SKM-1 (cell line): ENCODE measurements around the gene TMEM114.

ENCODE experiments used
- DNase-seq: peaks from one replicate; lab custom pipeline; 2025; ENCODE audit not compliant: unreplicated experiment; lab: John Stamatoyannopoulos, UW

TMEM114 gene

DNA sequence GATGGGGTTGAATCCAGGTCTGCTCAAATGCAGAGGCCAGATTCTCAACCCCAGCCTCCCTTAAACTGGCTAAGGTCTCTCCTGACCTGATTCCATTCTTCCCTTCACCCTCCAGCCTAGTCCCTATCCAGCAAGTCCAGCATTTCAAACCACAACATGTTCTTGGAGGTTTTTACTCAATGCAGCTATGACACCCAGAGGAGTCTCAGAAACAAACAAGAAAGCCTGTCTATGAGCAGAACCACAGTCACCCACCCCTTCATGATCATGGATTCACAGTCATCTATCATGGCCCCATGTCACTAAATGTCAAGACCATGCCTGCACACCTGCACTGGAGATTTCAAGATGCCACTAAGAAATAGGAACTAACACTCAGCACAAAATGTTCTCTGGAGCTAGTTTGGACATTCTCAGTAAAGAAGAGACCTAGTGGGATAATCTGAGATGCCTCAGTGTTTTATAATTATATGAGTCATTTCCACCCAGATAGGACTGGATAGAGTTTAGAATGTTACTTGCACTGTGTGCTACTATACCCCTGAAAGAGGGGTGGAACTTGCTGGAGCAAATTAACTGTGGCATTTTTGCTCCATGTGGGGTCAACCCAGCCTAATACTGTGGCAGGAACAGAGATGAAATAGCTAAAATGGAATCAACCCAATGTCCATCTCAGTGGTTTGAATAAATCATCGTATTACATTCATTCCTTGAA lies 21.7 kb upstream of the TMEM114 start:
- no peak for DNase-seq

DNA sequence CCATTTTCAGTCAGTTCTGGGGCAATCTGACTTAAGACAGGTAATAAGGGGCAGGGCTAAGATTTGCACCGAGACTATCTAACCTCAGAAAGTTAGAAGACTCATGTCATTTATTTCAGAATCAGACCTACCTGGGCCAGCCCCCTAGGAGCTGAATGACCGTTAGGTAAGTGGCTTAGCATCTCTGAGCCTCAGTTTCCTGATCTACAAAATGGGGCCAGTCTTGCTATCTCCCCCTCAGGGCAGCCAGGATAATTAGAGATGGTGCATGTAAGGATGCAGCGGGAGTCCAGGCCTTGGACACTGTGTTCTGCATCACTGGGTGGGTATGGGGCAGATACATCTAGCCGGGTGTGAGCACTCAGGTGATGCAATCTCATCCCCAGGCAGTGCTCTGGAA lies 20.8 kb upstream of the TMEM114 start:
- DNase-seq = no peak

DNA sequence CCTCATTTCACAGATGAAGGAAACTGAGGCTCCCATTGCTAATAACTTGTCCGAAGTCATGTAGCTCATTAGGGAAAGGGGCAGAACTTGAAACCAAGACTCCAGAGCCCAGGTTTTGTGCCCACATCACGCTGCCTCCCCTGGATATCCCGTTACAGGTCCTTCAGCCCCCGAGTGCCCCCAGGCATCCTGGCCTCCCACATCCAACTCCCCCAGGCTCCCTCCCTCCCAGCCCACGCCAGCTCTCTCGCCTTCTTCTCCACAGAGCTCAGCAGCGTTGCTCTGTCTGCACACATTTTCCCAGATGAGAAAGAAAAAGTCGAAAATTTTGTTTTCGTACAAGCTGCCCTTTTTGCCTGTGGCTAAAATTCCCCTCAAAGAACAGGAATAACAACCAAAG lies 16.9 kb upstream of the TMEM114 start:
- DNase-seq = no peak

DNA sequence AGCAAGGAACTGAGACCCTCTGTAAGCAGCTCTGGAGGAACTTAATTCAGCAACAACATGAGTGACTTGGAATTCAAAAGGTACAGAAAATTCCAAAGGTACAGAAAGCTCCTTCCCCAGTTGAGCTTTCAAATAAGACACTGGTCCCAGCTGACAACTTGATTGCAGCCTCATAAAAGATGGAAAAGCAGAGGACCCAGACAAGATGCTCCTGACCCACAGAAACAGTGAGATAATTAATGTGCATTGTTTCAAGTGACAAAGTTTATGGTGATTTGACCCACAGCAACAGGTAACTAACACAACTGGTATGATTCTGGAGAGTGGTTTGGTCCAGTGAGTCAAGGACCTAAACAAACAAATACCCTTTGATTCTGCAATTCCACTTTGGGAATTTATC lies 15.2 kb upstream of the TMEM114 start:
- no peak for DNase-seq

DNA sequence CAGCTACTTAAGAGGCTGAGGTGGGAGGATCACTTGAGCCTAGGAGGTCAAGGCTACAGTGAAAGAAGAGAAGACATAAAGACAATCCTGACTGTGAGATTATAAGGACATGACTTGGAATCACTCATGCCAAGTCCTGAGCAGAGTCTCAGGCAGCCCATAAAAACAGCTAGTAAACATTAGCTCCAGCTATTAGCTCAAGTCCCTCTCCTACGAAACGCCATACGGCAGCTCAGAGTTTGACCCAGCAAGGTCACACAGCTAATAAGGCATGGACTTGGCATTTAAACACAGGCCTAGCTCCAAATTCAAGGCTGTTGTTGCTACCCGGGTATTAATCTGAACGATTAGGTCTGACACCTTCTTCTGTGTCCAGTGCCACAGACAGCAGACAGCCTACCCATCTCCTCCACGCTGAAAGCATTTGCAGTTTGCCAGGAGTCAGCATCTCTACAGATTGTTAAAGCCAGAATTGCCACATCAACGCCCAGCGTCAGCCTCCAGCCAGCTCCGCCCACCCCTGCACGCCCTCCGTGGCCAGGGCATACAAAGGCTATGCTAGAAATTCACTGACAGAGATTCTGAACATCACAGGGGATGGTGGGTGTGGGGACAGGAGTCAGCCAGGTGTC lies 9.9 kb upstream of the TMEM114 start:
- no peak for DNase-seq

DNA sequence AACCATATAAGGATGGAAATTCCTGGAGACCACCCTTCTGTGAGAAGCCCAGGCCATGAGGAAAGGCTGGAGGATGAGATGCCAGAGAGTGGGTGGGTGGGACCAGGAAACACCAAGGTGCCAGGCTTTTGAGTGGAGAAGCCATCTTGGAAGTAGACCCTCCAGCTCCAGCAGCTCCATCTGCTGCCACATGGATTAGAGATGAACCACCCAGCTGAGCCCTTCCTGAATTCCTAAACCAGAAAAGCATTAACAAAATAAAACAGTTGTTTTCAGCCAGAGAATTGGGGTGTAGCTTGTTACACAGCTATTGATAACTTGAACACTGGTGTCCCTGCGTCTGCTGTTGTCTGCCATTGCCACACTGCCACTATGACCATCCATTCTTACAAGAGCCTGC lies 6.3 kb upstream of the TMEM114 start:
- DNase-seq = no peak

DNA sequence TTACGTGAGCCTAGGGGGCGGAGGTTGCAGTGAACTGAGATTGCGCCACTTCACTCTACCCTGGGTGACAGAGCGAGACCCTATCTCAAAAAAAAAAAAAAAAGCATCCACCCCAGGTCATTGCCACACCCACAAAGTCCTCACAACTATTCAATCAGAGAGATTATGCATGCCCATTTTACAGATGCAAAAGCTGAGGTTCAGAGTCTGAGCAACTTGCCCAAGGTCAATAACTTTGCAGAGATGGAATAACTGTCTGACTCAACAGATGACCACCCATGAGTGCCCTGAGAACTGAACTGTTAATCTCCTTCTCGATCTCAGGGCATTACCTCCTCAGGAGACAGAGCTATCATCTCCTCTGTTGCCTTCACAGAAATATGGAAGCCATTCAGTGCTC lies 5.5 kb upstream of the TMEM114 start:
- DNase-seq = no peak

DNA sequence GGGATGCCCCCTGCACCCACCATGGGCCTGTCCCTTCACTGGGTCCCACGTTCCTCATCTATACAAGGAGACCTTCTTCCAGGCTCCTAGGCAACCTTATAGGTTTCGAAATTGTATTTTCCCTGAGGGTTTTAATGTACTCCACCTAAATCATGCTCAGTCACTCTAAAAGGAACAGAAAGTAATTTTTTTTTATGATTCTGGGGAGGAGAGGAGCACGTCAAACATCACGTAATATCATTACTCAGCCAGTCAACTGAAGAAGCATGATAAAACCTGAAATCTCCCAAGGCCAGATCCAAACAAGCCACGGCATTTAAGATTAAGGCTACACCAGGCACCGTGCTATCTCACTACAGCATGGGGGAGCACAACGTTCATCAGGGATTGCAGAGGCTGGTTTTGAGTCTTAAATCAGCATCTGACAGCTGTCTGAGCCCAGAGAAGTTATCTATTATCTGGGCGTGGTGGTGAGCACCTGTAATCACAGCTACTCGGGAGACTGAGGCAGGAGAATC lies 3.9 kb upstream of the TMEM114 start:
- no peak for DNase-seq

DNA sequence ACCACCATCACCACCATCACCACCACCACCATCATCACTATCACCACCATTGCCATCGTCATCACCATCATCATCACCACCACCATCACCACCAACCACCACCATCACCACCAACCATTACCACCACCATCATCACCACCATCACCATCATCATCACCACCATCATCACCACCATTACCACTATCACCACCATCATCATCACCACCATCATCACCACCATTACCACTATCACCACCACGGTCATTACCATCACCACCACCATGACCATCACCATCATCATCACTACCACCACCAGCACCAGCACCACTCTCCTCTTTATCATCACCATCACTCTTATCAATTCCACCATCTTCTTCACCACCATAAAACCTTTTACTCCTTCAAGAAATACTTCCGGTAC lies 1.1 kb upstream of the TMEM114 start:
- no peak for DNase-seq

DNA sequence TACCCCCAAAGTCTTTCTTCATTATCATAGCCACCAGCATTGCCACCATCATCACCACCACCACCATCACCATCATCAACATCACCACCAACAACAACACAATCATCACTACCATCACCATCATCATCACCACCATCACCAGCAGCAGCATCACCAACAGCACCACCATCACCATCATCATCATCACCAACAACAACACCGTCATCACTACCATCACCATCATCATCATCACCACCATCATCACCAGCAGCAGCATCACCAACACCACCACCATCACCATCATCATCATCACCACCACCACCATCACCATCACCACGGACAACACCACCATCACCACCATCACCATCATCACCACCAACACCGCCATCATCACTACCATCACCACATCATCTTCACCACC lies 500 bp upstream of the TMEM114 start:
- no peak for DNase-seq

DNA sequence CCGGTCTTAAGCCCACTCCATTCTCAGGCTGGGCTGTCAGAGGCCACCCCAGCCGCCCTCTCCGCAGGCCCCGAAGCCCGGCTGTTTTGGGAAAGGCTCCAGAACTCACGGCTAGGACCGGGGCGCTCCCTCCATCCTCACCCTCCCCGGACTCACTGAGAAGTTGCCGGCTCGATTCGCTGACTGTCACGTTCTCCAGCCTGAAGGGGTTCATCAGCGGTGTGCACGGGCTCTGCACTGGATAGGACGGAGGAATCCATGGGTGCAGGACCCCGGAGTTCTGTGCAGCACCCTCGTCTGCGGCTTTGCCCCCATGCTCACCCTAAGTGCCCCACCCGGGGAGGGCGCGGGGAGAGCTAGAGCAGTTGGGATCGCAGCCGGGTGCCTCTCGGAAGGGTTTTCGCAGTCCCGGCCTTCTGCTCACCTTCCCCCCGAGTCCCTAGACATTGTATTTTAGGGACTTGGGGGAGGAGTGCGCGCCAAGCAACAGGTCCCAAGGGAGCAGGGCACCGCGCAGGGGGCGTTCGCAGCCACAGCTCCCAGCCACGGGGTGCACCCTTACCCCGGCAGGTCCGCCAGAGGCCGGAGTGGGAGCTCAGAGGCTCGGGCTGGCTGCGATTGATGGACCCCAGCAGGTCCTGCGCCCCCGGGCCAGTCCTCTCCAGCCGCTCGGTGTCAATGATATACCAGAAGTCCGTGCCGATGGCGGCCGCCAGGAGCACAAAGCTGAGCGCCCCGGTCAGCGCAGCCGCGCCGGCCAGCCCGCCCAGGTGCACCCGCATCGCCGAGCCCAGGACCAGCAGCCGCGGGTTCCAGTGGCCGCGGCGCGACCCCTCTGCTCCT lies 1.0 kb downstream of the TMEM114 start:
- DNase-seq = no peak

DNA sequence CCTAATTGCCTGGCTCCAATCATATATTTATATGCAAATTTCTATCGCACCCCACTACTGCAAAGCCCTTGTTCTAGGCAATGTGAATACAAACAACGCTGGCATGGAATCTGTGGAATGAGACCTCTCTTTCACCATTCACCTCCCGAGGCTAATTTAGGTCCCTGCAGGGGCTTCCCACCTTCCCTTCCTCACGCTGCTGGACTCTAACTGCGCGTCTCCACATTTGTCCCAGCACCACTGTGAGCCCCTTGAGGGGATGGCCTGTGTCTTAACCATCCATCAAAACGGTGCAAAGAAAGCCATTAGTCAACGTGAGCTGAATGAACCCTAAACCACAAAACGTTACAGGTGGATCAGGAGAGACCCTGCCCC lies 1.6 kb downstream of the TMEM114 start:
- no peak for DNase-seq

DNA sequence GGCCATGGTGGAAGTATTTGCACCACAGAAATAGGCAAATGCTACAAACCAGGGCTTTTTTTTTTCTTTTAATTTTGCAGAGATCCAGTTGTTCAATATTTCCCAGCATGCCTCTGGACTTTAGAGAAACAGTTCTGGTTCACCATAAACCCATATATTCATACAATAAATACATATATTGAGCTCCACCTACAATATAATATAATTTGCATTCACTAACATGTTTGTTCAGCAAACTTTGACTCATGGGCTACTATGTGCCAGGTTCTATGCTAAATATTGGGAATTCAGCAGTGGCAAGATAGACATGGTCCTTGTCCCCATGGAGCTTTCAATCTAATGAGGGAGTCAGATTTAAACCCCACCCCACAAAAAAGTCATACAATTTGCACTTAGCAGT lies 3.2 kb downstream of the TMEM114 start:
- DNase-seq = no peak

DNA sequence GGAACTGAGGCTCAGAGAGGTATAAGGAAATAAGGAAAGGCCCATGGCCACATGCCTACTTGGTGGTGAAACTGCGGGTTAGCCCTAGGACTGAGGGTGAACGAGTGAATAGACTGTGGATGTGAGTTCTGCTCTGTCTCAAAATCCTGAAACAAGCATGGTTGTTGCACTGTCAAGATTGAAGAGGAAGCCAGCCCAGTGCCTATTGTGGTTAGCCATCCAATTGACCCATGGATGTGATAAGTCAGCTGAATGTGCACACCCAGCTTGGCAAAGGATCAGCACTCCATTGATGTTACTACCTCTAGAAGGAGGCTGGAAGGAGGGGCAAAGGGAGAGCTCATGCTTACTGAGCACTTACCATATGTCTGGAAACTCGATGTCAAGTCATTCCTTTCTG lies 4.5 kb downstream of the TMEM114 start:
- no peak for DNase-seq

DNA sequence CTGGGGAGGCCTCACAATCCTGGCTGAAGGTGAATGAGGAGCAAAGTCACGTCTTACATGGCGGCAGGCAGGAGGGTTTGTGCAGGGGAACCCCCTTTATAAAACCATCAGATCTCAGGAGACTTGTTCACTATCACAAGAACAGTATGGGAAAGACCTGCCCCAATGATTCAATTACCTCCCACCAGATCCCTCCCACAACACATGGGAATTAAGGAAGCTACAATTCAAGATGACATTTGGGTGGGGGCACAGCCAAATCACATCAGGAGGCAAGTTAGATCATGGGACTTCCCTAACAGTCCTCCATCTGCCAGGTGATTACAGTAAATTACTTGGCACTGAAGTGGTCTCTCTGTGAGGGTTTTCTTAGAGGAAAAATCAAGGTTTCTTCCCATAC lies 5.3 kb downstream of the TMEM114 start:
- no peak for DNase-seq

DNA sequence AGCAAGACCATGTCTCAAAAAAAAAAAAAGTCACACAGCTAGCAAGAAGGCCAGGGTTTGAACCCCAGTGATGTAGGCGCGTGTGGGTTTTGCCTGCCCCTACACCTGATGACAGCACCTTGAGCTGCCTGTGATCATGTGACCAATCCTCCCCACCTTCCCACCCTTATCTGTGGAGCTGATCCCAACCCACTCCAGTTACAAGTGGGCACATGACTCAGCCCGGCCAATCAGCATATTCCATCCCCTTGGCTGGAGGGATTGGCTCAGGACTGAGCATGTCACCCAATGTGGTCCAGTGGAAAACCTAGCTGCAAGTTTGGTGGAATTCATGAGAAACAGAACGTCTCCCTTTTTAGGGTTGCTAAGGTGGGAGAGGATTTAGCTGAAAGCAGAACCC lies 6.6 kb downstream of the TMEM114 start:
- DNase-seq = no peak

DNA sequence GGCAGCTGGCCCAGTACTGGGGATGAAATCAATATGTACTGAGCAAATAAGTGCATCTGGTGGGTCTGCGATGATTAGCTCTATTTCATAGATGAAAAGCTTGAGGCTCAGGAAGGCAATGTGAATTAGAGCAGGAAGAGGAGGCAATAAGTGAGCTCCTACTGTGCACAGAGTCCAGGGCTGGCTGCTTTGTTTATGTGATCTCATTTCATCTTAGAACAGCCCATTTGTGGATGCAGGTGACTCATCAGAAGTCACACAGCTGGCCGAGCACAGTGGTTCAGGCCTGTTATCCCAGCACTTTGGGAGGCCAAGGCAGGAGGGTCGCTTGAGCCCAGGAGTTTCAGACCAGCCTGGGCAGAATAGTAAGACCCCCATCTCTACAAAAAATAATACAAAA lies 7.1 kb downstream of the TMEM114 start:
- DNase-seq = no peak

DNA sequence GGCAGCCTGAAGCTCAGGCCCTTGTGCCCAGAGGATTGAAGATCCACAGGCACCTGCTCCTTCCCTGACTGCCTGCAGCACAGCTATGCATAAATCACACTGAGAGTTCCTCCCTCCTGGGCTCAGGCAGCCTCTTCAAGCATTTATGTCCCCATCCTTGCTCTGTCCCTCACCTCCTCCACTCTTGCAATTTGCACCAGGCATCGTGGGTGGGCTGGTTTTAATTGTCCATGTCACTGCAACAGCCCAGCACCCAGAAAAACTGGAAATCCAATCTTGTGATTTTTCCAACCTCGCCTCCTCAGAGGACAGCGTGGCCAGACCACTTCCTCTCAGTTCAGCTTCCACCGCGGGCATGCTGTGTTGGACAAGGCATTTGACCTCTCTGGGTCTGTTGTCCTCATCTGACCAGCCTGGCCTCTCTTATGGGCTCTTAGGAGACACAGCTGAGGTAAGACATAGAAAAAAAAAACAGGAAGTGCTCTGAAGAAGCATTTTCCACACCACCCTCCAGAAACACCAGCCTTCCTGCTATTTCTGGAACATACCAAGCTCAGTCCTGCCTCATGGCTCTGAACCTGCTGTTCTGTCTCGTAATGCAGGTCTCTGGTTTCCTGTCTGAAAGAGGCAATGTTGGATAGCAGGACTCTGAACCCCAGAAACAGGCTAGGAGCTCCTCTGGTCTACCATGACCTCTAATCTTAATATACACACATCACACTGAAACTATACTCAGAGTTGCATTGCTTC lies 8.3 kb downstream of the TMEM114 start:
- peak; percentile 88 for DNase-seq

DNA sequence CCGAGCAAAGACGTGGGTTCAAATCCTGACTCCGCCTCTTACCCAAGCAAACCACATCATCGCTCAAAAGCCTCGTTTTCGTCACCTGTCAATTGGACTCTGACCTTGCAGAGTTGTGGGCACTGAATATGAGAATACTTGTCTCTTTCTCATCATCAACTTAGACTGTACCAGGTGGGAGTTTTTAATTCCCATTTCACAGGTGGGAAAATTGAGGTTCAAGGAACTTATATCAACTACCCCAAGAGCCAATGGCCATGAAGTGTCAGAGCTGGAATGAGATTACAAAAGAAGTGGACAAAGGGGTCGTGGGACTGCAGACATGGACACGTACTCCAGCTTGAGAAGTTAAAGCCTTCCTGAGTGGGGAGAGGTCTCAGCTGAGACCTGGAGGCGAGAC lies 10.8 kb downstream of the TMEM114 start:
- no peak for DNase-seq

DNA sequence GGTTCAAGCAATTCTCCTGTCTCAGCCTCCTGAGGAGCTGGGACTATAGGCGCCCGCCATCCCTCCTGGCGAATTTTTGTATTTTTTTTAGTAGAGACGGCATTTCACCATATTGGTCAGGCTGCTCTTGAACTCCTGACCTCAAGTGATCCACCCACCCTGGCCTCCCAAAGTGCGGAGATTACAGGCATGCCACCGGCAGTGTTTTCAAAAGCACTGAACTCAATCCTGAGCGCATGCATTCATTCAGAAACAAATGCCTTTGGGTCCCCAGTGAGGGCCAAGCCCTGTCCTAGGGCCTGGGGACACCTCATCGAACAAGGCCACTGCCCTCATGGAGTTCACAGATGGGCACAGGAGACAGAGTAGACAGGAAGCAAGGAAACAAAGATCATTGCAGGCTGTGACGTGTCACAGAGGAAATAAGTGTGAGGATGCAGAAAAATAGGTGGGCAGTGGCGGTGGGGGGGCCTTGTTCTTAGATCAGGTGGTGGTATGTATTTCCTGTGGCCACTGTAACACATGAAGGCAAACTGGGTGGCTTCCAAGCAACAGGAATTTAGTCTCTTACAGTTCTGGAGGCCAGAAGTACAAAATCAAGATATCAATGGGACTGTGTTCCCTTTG lies 12.5 kb downstream of the TMEM114 start:
- no peak for DNase-seq
